ENCODE results near the gene AARS1.
"Not testable (repeated sequence)": the region's sequence is repeated elsewhere in the genome, so short reads cannot be mapped to it uniquely, and the experiment has no call there.

Gene AARS1

GRCh38 chr16:70223971-70224513 is 65.3 kb downstream of the AARS1 start:
- H3K27ac ChIP-seq (ENCODE audit: low read depth, low read length); H3K9me3 ChIP-seq (ENCODE audit: control insufficient read depth, insufficient read depth, low read length); H3K9me2 ChIP-seq (replicated peaks; ENCODE audit: control insufficient read depth, low read length); H3F3A ChIP-seq (ENCODE audit: control insufficient read depth, insufficient read depth); H3K27me3 ChIP-seq (ENCODE audit: control insufficient read depth, low read length); H3K4me1 ChIP-seq (ENCODE audit: control insufficient read depth, low read length); H3K79me2 ChIP-seq (ENCODE audit: control insufficient read depth, low read length); H4K20me1 ChIP-seq (ENCODE audit: control insufficient read depth, insufficient read depth, low read depth, low read length); H3K4me2 ChIP-seq (ENCODE audit: low read length); H3K4me3 ChIP-seq (ENCODE audit: low read length): not testable (repeated sequence)
- H3K36me3 ChIP-seq (ENCODE audit: control insufficient read depth, low read length), result peaks cover 26% of the 10 kb centered on the region

GRCh38 chr16:70223216-70223615 is 66.1 kb downstream of the AARS1 start:
- not testable (repeated sequence) for H3K4me3 ChIP-seq (ENCODE audit: low read length); H3K27ac ChIP-seq (ENCODE audit: low read depth, low read length); H3K4me1 ChIP-seq (ENCODE audit: control insufficient read depth, low read length); H3F3A ChIP-seq (ENCODE audit: control insufficient read depth, insufficient read depth); H3K9me3 ChIP-seq (ENCODE audit: control insufficient read depth, insufficient read depth, low read length); H4K20me1 ChIP-seq (ENCODE audit: control insufficient read depth, insufficient read depth, low read depth, low read length); H3K79me2 ChIP-seq (ENCODE audit: control insufficient read depth, low read length); H3K9me2 ChIP-seq (replicated peaks; ENCODE audit: control insufficient read depth, low read length); H3K27me3 ChIP-seq (ENCODE audit: control insufficient read depth, low read length); H3K4me2 ChIP-seq (ENCODE audit: low read length)
- H3K36me3 ChIP-seq (ENCODE audit: control insufficient read depth, low read length), result peaks cover 22% of the 10 kb centered on the region

GRCh38 chr16:70222574-70222973 is 66.7 kb downstream of the AARS1 start:
- H3K27me3 ChIP-seq (ENCODE audit: control insufficient read depth, low read length); H4K20me1 ChIP-seq (ENCODE audit: control insufficient read depth, insufficient read depth, low read depth, low read length); H3K9me2 ChIP-seq (replicated peaks; ENCODE audit: control insufficient read depth, low read length); H3K27ac ChIP-seq (ENCODE audit: low read depth, low read length); H3K79me2 ChIP-seq (ENCODE audit: control insufficient read depth, low read length); H3K4me3 ChIP-seq (ENCODE audit: low read length); H3F3A ChIP-seq (ENCODE audit: control insufficient read depth, insufficient read depth); H3K4me1 ChIP-seq (ENCODE audit: control insufficient read depth, low read length); H3K9me3 ChIP-seq (ENCODE audit: control insufficient read depth, insufficient read depth, low read length); H3K4me2 ChIP-seq (ENCODE audit: low read length): not testable (repeated sequence)
- H3K36me3 ChIP-seq (ENCODE audit: control insufficient read depth, low read length), result peaks cover 20% of the 10 kb centered on the region

- H3K9me2 ChIP-seq (replicated peaks; ENCODE audit: control insufficient read depth, low read length); H3K4me3 ChIP-seq (ENCODE audit: low read length): not testable (repeated sequence)
These were observed 70.7 kb downstream of the AARS1 start for GRCh38 chr16:70218586-70218985.

GRCh38 chr16:70206382-70206781 is 82.9 kb downstream of the AARS1 start:
- not testable (repeated sequence) for H3K9me2 ChIP-seq (replicated peaks; ENCODE audit: control insufficient read depth, low read length); H3K4me1 ChIP-seq (ENCODE audit: control insufficient read depth, low read length); H3K27ac ChIP-seq (ENCODE audit: low read depth, low read length); H3F3A ChIP-seq (ENCODE audit: control insufficient read depth, insufficient read depth); H3K27me3 ChIP-seq (ENCODE audit: control insufficient read depth, low read length); H3K4me3 ChIP-seq (ENCODE audit: low read length); H3K9me3 ChIP-seq (ENCODE audit: control insufficient read depth, insufficient read depth, low read length); H3K79me2 ChIP-seq (ENCODE audit: control insufficient read depth, low read length); H3K36me3 ChIP-seq (ENCODE audit: control insufficient read depth, low read length); H3K4me2 ChIP-seq (ENCODE audit: low read length); H4K20me1 ChIP-seq (ENCODE audit: control insufficient read depth, insufficient read depth, low read depth, low read length)

More at GRCh38 chr16:70218586-70218985, 70.7 kb downstream of the AARS1 start:
- not testable (repeated sequence) for H3K79me2 ChIP-seq (ENCODE audit: control insufficient read depth, low read length); H3K9me3 ChIP-seq (ENCODE audit: control insufficient read depth, insufficient read depth, low read length); H3F3A ChIP-seq (ENCODE audit: control insufficient read depth, insufficient read depth); H4K20me1 ChIP-seq (ENCODE audit: control insufficient read depth, insufficient read depth, low read depth, low read length); H3K27ac ChIP-seq (ENCODE audit: low read depth, low read length); H3K4me1 ChIP-seq (ENCODE audit: control insufficient read depth, low read length); H3K4me2 ChIP-seq (ENCODE audit: low read length); H3K27me3 ChIP-seq (ENCODE audit: control insufficient read depth, low read length)
- H3K36me3 ChIP-seq (ENCODE audit: control insufficient read depth, low read length), result peaks cover 11% of the 10 kb centered on the region

- not testable (repeated sequence) for H3K27me3 ChIP-seq (ENCODE audit: control insufficient read depth, low read length); H3F3A ChIP-seq (ENCODE audit: control insufficient read depth, insufficient read depth); H3K79me2 ChIP-seq (ENCODE audit: control insufficient read depth, low read length); H3K9me2 ChIP-seq (replicated peaks; ENCODE audit: control insufficient read depth, low read length); H3K36me3 ChIP-seq (ENCODE audit: control insufficient read depth, low read length); H3K4me1 ChIP-seq (ENCODE audit: control insufficient read depth, low read length); H4K20me1 ChIP-seq (ENCODE audit: control insufficient read depth, insufficient read depth, low read depth, low read length); H3K4me3 ChIP-seq (ENCODE audit: low read length); H3K9me3 ChIP-seq (ENCODE audit: control insufficient read depth, insufficient read depth, low read length); H3K4me2 ChIP-seq (ENCODE audit: low read length); H3K27ac ChIP-seq (ENCODE audit: low read depth, low read length)
These were observed 84.5 kb downstream of the AARS1 start for GRCh38 chr16:70204668-70205405.

GRCh38 chr16:70204010-70204409 is 85.3 kb downstream of the AARS1 start:
- not testable (repeated sequence) for H3K27me3 ChIP-seq (ENCODE audit: control insufficient read depth, low read length); H3K9me2 ChIP-seq (replicated peaks; ENCODE audit: control insufficient read depth, low read length); H3K9me3 ChIP-seq (ENCODE audit: control insufficient read depth, insufficient read depth, low read length); H3K4me3 ChIP-seq (ENCODE audit: low read length); H4K20me1 ChIP-seq (ENCODE audit: control insufficient read depth, insufficient read depth, low read depth, low read length); H3F3A ChIP-seq (ENCODE audit: control insufficient read depth, insufficient read depth); H3K4me1 ChIP-seq (ENCODE audit: control insufficient read depth, low read length); H3K4me2 ChIP-seq (ENCODE audit: low read length); H3K79me2 ChIP-seq (ENCODE audit: control insufficient read depth, low read length); H3K36me3 ChIP-seq (ENCODE audit: control insufficient read depth, low read length); H3K27ac ChIP-seq (ENCODE audit: low read depth, low read length)

- not testable (repeated sequence) for H3K36me3 ChIP-seq (ENCODE audit: control insufficient read depth, low read length); H3K79me2 ChIP-seq (ENCODE audit: control insufficient read depth, low read length); H3K9me3 ChIP-seq (ENCODE audit: control insufficient read depth, insufficient read depth, low read length); H3K27me3 ChIP-seq (ENCODE audit: control insufficient read depth, low read length); H3K9me2 ChIP-seq (replicated peaks; ENCODE audit: control insufficient read depth, low read length); H3K4me3 ChIP-seq (ENCODE audit: low read length); H3K4me1 ChIP-seq (ENCODE audit: control insufficient read depth, low read length); H3K4me2 ChIP-seq (ENCODE audit: low read length); H3K27ac ChIP-seq (ENCODE audit: low read depth, low read length); H4K20me1 ChIP-seq (ENCODE audit: control insufficient read depth, insufficient read depth, low read depth, low read length); H3F3A ChIP-seq (ENCODE audit: control insufficient read depth, insufficient read depth)
These were observed 85.8 kb downstream of the AARS1 start for GRCh38 chr16:70203508-70203907.

Measured in DOHH2 (cell line).